ENCODE measurements around the gene SNRPA1.

SNRPA1 gene

DNA sequence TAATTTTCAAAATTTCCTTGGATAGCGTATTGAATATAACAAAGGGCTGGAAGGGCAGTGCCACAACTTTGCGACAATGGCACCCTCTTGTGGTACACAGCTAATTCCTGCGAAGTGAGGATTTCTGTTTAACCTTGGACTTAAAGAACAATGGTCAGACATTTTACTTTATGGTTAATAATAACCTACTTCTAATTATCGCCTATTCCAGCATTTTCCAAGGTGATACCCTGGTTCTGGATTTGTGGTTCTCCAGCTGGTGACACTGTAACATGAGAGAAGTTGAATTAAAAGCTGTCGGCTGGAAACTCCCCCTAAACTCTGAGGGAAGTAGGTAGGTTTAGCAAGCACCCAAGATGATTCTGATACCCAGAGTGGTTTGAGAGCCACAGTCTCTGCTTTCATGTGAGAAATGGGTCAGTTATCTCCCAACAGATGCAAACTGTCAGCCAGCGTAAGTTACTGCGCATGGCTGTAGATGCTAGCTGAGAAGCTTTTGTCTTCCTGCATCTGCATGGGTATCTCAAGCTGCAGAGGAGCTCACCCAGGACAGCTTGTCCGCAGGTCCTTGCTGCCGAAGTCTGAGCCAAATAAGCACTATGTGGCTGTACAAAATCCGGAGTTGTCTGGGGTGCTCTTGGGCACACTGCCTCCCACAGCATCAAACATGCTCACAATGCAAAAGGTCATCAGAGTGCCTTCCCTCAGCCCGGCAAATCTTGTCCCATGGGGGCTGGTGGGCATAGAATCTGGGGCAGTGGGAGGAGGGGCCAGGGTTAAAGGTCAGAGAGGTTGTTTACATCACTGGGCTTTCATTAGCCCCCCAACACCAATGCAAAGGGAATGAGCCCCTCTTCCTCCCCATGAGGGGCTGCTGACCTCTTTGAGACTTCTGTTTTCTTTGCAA lies 36.6 kb downstream of the SNRPA1 start:
- DNase-seq (ENCODE audit: low spot score), result peak; percentile 62

DNA sequence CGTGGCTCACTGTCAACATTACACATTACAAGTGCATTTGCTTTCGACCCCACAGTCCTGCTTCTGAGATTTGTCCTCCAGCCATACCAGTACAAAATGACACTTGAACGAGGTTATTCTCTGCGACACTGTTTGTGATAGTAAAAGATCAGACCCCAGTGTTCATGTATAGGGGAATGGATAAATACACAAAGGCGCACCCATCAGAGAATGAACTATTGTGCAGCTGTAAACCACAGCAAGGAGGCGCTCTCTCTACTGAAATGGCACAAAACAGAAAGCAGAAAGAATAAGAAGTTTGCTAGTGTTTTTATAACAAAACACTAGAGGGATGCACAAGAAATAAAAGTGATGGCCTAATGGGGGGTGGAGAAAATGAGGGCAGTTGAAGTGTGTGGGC lies 38.3 kb downstream of the SNRPA1 start:
- no peak for DNase-seq (ENCODE audit: low spot score)

DNA sequence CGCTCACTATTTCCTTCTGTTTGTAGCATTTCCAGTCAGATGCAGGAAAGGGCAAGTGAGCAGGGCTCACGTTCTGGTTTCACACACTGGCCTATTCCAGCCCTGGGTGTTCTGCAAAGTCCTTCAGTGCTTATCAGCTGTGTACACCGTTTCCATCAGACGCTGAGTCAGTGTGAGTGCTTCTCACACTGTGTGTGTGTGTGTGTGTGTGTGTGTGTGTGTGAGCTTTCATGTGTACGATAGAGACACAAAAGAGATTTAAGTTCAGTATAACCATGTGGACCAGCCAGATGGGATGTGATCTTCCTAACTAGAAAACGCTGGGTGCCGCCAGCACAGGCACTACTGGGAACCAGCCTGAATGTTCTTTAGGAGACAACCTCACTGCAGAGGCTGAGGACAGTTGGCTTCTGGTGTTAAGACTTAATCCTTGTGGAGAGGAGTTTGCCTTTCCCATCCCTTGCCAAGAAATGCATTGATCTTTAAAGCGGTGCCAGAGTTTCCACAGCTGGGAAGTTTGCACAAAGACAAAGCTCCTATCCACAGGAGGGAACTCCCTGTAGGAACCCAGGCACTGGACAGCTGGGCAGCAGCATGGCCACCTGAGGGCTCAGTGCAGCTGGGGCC lies 39.3 kb downstream of the SNRPA1 start:
- DNase-seq (ENCODE audit: low spot score), result no peak

DNA sequence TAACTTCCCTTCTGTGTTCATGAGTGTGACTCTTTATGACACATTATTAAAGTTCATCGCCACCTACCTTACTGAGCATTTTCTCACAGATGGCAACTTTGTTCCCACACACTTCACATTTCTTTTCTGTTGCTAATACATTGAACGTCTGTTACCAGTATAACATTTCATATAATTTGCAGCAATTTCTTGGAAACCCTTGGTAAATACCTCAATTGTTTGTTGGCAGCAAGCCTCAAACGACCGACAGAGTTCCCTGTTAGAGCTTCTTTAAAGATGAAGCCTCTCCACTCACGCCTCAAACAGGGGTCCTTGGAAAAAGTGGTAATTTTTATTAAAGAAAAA lies 40.0 kb downstream of the SNRPA1 start:
- DNase-seq (ENCODE audit: low spot score), result no peak

DNA sequence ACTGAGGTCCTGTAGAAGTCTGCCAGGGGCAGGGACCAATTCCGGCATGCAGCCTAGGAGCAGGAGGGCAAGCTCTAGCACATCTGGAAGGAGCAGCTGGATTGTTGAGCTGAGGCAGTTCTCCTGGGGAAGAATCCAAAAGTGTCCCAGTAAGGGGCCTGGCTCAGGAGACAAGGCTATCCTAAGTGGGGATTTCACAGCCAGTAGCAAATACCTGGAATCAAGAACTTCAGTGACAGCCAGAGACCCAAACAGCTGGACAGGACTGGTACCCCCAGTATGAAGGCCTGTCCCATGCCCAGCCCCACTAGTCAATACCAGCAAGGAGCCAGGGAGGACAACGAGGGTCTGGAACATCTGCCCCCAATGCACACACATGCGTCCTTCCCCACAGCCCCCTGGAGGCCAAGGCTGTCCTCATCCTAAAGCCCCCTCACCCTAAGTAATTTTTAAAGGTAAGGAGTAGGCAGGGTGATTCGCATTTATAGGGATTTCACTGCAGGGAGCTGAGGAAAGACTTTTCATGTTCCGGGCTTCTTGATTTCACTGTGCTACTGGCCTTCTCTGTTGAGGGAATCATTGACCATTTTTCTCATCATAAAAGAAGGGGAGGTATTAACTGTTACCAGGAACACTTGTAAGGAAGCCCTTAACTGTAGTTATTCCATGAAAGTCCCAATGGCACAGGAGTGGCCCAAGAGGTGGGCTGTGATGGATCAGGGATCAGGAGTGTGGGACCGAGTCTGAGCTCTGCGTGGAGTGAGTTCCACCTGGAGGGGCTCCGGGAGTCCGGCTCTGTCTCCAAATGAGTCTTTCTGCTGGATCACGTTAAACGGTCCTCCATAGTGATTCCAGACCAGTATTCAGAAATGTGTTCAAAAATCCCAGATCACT lies 40.6 kb downstream of the SNRPA1 start:
- DNase-seq (ENCODE audit: low spot score), result no peak

DNA sequence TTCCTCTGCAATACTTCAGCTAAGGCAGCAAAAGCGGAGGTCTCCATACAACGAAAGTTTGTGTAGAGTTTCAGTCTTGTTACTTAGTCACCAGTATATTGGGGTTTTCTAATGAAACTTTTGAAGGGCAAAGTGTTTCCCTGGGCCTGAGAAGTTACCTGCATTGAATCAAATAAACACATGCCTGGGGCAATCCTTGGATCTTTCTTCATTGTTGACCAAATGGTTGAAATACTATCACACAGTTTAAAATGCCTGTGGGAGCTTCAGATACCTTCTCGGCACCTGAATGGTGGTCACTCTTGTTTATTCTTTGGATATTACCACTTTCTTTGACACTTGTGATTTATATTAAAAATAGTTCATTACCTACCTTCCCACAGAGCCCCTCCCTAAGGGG lies 42.2 kb downstream of the SNRPA1 start:
- DNase-seq (ENCODE audit: low spot score), result no peak

DNA sequence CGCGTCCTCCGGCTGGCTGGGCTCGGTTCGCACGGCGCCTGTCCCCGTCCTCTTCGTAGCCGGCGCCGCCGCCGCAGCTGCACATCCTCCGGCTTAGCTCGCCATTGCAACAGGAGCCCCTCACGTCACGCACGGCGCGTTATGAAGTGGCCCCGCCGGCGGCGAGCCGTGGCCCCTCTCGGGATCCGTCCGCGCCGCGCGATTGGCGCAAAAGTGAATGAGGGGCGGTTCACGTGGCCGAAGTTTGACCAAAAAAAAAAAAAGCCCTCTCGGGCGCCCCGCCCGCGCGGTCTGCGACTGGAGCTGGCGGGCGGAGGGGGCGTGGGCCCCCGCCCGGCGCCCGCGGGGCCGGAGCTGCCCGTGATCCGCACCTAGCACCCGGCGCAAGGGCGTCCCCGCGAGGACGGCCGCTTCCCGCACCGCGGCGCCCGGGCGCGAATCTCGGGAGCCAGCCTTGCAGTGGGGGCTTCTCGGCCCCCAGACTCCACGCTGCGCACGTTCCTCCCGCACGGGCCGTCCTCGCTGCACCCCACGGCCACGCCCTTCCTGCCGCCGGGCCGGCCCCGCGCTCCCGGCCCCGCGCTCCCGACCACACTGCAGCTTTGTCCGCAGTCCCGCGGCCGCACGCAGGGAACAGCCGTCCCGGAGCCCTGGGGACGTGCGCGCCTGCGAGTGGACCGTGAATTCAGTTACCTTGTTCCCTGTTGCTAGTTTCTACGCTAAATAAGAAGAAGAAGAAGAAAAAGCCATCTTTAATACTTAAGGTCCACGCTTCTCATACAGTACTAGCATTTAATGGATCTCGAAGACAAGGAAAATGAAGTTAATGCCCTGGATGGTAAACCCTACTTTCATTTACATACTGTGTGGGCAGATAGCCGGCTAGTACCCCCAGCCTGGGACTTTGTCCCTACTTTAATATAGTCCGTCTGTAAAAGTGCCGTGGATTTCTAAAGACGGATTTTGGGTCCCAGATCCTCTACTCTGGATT lies 42.9 kb downstream of the SNRPA1 start, which contains the start of gene CHSY1:
Gene CHSY1, minus strand, starts transcription at position 219 of the 991 bp plus-strand sequence. CDS start 592 bp downstream, outside the sequence.
- peak; percentile 88 for DNase-seq (ENCODE audit: low spot score)

DNA sequence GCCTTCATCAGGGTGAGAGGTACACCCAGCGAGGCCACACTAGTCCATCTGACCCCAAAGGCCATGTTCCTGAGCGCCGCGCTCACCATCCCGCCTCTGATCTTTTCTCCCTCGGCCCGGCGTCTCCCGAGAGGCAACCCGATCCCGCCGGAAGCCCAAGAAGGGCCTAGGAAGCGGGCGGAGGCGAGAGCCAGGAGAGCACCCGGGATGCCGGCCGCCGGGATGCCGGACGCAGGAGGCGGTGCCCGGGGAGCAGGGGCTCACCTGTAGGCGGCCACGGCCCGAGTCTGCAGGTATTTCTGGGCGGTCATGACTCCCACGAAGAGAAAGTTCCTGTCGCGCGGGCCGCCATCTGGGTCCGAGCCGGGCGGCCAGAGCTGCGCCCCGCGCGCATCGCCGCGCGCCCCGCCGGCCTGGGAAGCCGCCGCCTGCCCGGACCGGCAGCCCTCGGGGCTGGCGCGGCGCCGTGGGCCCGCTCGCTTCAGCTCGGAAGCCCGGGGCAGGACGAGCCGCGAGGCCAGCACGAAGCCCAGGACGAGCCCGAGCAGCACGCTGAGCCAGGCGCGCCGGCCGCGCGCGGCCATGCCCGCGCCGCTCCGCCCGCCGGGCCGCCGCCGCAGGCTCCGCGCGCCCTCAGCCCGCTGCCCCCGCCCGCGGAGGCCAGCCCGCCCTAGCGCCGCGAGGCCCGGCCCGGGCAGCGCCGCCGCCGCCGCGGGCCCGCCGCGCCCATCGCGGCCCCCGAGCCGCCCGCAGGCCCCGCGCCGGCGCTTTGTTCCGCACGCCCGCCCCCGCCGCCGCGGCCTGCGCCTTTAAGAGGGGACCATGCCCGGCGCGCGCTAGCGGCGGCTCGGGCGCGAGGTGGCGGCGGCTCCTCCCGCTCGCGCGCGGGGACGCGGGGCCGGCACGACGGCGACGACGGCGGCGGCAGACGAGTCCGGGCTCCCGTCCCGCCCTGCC lies 43.9 kb downstream of the SNRPA1 start:
- DNase-seq (ENCODE audit: low spot score), result no peak

DNA sequence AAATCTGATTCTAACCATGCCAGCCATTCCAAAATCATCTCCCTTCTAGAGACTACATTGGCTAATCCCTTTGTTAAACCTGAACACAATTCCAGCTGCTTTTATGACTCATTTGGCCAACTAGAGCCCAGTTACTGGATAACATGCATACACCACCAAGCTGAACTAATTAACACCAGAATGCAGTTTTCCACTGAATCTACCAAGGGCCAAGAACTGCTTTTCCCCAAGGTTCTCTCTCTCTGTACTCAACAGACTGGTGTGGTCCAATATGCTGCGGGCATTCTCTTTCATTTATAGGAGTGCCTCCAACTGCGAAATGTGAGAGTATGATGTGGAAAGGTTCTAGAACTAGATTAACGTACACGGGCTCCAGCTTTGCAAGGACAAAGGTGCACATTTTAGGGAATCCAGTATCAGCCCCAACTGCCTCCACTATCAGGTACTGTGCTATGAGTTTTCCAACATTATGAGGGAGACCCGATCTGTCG lies 44.7 kb downstream of the SNRPA1 start:
- no peak for DNase-seq (ENCODE audit: low spot score)

DNA sequence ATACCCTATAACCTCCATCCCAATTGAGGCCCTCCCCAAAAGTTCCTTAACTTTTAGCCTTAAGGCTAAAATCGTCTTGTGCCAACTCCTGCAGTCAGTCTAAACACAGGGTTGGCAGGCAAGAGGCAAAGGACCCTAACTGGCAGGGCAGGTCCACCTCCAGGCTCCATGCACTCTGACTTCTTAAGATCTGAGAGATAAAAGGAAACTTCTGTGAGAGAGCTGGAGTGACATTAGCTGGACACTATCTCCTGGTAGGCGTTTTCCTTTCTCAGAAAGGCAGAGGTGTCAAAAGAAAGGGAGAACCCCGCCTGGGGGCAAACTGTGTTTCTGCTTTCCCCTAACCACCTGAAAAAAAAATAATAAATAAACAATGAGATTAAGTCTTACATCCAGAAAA lies 46.8 kb downstream of the SNRPA1 start:
- DNase-seq (ENCODE audit: low spot score), result no peak

DNA sequence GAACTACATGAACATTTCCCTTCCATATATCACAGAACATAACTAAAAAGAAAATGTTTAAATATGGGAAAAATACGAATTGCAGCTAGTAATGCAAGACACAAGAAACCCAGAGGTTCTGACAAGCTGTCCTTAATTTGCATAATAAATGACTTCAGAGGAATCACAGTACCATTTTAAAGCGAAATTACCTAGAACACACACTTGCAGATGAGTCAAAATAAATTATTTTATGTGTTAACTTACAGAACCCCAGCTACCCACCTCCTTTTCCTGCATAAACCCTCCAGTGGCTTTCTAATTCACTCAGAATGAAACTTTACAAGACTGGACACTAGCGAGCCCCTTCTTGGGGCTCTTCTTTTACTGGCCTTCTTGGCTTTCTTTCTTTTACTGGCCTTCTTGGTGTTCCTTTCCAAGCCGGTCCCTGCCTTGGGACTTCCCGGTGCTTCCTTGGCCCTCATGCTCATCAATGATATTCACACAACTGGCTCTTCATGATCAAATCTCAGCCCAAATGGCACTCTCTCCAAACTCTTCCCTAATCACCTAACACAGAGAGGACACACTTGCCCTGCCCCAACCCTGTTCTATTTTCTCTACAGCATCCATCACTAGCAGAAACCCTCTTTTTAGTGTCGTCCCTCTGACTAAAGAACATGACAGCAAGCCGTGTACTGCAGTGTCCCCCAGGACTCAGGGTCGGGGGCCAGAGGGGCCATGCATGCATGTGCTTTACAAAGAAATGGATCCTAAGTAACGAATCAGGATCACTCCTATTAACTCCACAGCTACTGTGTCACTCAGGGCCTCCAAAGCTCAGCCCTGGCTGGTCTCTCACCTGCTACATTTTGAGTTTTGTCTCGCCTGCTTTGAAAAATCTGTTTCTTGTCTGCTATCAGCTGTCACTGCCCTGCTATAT lies 48.0 kb downstream of the SNRPA1 start:
- no peak for DNase-seq (ENCODE audit: low spot score)

DNA sequence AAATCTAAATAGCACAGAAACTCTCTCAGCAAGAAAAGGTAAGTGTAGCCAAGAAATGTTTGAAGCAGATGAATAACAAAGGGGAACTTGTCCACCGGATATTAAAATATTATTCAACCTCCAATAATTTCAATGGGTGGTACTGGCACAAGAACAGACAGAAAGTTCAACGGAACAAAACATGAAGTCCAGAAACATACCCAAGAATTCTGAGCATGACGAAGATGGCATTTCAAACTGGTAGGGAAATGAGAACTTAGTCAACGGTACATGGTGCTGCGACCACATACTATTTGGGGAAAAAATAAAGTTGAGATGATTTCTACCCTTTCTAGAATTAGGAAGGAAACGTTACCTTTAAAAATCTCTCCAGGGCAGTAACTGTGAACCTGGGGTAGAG lies 48.7 kb downstream of the SNRPA1 start:
- no peak for DNase-seq (ENCODE audit: low spot score)

DNA sequence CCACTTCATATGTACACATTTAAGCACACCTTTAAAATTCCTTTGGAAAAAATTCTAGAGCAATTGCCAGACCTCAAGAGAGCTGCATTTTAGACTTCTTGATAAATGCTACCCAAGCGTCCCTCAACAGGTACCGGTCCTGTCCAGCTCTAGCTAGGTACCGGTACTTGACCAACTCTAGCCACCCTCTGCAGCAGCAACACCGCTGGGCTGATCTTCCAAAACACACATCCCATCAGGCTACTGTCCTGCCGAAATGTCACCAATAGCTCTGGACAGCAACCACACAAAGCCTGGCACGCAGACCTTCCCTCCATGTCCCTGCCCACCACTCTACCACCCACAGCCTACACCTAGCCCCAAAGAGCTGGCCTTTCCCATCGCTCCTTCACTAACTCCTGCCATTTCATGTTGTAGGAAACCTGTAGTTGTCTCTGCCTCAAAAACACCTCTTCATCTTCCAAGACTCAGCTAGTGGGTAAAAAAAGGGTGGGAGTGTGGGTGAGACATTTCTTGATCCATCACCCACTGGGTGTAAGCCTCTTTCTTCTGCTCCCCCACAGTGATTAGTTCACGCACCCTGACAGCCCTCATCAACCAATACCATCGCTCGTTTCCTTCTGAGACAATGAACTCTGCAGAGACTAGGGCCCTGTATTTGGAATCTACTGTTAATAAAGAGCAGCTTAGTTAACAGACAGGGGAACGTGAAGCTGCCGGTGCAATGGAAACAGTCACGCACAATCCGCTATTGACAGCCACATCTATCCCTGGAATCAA lies 50.0 kb downstream of the SNRPA1 start:
- DNase-seq (ENCODE audit: low spot score), result no peak

DNA sequence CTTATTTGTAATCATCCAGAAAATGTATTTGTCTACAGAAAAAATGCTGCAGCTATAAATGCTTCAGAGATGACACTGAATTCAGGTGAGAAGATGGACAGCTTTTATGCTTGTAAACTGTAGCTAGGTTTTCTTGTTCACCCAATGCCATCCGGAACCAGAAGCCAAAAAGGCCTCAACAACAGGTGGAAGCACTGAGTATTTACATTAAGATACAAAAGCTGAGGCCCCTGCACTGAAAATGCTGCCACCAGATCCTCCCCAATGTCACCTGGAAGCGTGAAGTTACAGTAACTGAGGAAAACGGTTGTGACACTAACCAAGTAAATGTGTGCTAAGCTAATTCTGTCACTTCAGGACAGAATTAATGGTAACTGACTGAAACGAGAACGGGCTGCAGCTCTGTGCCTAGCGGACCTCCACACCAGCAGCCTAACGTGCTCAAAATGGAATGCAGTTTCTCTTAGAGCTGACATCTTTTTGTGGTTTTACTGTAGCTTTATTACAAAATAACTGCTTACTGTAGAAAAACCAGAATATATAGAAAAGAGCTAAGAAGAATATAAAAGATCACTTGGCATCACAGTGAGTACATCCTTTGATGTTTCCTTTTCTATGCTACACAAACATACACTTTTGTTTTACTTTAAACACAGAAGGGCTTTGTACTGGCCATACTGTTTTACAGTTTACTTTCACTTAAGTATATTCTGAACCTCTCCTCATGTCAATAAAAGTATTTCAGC lies 50.8 kb downstream of the SNRPA1 start:
- DNase-seq (ENCODE audit: low spot score), result no peak

DNA sequence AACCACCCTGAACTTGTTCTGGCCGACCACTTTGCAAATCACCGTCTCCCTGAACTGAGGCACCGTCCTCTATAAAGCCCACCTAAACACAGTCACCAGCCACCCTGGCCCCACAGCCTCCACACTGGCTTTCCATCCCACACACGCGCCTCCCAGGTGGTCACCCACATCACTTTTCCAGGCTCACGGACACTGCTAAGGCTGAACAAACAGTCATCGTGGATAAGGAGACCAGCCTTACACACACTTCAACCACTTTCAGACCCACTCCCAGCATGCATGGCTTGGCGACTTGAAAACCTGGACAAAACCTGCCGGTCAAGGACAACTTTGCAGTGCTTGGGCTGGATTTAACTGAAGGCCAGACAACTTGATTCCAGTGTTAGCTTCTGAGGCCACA lies 51.6 kb downstream of the SNRPA1 start:
- DNase-seq (ENCODE audit: low spot score), result no peak

DNA sequence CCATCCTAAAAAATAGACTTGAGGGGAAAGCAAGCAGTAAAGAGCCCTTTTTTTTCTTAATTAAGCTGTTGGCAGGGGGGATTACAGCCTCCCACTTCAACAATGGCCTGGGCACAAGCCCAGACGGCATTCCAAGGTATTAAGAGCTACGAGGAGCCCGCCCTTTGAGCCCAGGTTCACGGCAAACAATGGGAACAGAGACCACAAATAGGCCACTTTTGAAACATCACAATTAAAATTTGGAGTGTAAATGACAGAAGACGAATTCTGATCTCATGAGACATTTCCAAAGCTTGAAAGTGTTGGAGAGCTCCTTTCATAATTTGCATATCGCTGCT lies 52.1 kb downstream of the SNRPA1 start:
- no peak for DNase-seq (ENCODE audit: low spot score)

Measured in globus pallidus (tissue), 1 donor.